HG02588 (cell line): ENCODE data around the gene TMPRSS9.
A peak's percentile ranks its signal among the peaks of the same experiment; 100 is the strongest.
"Not testable (repeated sequence)": the region's sequence is repeated elsewhere in the genome, so short reads cannot be mapped to it uniquely, and the experiment has no call there.

Experiments used
- ATAC-seq: cut with Tn5 transposase; IDR thresholded peaks from one replicate; pipeline ENCODE4 v1.9.1; 2021; ENCODE audit warnings: mild to moderate bottlenecking, moderate library complexity; ENCODE audit not compliant: unreplicated experiment

The TMPRSS9 gene

DNA sequence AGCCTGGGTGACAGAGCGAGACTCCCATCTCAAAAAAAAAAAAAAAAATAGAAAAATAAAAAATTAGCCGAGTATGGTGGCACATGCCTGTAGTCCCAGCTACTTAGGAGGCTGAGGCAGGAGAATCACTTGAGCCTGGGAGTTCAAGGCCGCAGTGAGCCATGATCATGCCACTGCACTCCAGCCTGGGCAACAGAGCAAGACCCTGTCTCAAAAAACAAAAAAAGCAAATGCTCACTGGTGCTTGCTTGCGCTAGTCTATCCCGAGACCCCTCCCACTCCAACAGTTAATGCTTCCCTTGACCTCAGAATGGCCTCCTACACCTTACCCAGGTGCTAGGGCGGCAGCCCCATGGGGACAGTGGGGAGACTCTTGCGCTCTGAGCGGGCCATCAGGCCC lies 57.4 kb downstream of the TMPRSS9 start:
- not testable (repeated sequence) for ATAC-seq

- no peak for ATAC-seq
Observed at GRCh38 chr19:2417881-2418406, 57.9 kb downstream of the TMPRSS9 start.

DNA sequence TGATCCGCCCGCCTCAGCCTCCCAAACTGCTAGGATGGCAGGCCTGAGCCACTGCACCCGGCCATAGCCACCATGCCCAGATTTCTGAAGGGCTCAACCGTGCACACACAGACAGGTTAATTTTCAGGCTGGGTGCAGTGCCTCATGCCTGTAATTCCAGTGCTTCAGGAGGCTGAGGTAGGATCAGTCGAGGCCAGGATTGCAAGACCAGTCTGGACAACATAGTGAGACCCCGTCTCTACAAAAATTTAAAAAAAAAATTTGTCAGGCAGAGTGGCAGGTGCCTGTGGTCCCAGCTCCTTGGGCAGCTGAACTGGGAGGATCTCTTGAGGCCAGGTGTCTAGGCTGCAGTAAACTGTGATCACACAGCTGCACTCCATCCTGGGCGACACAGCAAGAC lies 59.7 kb downstream of the TMPRSS9 start:
- ATAC-seq, result no peak

GRCh38 chr19:2420490-2420889 lies 60.4 kb downstream of the TMPRSS9 start:
- ATAC-seq, result no peak

GRCh38 chr19:2421581-2422306 lies 61.7 kb downstream of the TMPRSS9 start:
- ATAC-seq, result no peak

DNA sequence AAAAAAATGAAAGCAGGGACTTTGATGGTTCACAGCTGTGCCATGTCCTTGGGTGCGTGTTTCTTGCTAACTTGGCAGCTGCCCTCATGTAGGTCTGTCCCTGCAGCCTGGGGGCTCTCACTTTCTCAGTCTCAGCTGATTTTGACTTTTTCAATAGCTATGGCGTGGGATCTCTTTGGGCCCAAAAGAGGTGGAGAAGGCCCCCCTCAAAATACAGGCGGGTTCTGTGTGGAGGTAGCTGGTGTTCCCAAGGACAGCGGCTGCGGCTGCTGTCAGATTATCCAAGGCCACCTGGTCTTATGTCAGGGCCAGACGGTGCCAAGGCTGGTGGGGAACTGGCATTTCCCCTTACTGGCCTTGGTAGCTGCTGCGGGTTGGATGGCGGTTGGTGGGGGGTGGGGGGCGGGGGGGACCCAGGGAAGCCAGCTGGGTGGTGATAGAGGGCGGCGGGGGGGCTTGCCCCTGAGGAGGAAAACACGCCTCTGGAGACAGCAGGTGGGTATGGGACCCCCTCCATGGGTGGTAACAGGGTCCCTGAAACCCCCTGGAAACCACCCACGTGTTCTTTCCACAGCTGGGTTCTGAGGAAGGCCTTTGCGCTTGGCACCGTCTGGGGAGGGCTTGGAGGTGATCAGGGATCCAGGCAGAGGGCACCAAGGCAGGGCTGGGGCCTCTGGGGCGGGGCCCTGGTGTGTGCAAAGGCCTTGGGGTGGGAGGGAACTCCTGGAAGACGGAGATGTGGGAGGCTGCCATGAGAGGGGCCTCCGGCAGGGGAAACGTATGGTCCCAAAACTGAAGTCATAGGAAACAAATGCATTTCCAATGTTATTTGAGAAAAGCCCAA lies 63.2 kb downstream of the TMPRSS9 start:
- no peak for ATAC-seq

DNA sequence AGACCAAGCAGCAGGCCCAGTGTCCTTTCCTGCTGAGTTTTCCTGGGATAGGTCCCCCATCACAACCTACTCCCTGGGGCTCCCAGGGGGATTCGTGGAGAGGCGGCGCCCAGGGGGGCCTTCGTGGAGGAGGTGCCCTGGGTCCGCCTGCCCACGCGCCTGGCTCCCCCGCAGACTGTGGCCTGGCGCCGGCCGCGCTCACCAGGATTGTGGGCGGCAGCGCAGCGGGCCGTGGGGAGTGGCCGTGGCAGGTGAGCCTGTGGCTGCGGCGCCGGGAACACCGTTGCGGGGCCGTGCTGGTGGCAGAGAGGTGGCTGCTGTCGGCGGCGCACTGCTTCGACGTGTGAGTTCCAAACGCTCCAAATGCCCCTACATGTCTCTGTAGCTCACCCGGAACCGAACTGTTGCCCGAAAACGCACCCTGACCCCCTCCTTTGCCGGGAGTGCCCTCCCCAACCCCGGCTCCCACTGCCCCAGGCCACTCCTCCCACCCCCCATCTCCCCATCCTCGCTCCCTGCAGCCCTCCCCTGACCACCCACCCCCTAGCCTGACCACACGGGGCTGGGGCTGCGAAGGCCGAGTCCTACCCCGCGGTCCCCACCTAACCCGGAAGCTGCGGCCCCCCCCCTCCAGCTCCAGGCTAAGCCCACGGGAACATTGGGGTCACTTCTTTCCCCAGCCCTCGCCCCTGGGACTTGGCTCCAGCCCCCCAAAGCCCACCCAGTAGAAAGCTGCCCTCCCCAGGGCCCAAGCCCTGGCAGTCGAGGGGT lies 64.0 kb downstream of the TMPRSS9 start:
- no peak for ATAC-seq

DNA sequence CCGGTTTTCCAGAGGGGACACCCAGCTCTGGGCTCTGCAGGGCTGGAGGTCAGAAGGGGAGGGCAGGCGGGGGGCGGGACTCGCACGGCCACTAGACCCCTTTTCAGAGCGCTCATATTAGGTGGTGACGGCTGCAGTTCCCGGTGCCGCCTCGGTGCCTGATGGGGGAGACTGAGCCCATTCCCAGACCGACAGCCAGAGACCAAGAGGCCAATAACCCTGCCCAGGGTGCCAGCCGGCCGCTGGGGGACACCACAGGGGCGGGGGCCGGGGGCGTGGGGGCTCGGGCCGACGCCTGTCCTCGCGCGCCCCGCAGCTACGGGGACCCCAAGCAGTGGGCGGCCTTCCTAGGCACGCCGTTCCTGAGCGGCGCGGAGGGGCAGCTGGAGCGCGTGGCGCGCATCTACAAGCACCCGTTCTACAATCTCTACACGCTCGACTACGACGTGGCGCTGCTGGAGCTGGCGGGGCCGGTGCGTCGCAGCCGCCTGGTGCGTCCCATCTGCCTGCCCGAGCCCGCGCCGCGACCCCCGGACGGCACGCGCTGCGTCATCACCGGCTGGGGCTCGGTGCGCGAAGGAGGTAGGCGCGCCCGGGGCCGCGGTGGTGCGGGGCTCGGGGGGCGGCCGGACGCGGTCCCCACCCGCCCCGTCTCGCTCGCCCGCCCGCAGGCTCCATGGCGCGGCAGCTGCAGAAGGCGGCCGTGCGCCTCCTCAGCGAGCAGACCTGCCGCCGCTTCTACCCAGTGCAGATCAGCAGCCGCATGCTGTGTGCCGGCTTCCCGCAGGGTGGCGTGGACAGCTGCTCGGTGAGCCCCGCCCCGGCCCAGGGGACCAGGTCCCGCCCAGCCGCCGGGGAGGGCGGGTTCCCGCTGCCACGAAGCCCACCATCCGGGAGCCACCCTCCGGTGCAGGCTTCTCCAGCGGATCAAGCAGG lies 64.9 kb downstream of the TMPRSS9 start:
- ATAC-seq, result no peak

- ATAC-seq, result no peak
Observed at GRCh38 chr19:2425622-2426581, 65.8 kb downstream of the TMPRSS9 start.

DNA sequence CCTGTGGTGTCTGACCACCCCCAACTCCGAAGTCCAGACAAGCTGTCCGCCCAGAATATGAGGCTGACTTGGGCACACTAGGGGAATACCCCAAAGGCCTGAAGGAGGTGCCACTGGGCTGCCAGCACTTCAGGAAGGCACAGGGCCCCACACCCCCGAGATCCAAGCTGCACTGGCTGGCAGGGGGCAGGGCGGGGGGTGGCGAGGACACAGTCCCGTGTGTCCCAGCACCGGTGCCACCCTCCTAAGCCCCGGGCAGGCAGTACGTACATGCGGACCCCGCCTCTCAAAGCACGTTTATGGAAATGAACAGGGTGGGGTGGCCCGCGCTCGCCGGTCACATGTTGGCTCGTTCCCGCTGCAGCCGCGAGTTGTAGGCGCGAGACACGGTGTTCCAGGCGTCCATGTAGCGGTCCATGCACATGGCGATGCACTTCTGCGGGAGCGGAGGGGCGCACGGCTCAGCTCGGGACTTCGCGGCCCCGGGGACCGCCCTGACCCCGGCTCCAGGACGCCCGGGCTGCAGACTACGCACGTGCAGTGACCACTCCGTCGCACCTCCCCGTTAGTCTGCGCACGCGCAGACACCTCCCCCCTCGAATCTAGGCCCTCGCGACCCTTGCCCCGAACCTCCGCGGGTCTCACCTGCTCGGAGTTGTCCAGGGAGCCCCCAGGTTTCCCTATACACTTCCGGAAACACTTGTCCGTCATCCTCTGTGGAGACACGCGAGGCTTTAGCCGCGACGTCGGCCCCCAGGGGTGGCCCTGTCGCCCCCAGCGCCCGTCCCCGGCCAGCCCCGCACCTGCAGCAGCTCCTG lies 66.8 kb downstream of the TMPRSS9 start:
- peak; percentile 12 for ATAC-seq

GRCh38 chr19:2427429-2428320 lies 67.6 kb downstream of the TMPRSS9 start, which contains the start of gene TIMM13:
Gene TIMM13 (minus strand): TSS chr19:2427586. CDS start chr19:2427533, 53 bp downstream.
- ATAC-seq, result peak; percentile 74

GRCh38 chr19:2428321-2428690 lies 68.2 kb downstream of the TMPRSS9 start:
- ATAC-seq, result no peak

GRCh38 chr19:2428756-2429711 lies 69.0 kb downstream of the TMPRSS9 start:
- no peak for ATAC-seq

DNA sequence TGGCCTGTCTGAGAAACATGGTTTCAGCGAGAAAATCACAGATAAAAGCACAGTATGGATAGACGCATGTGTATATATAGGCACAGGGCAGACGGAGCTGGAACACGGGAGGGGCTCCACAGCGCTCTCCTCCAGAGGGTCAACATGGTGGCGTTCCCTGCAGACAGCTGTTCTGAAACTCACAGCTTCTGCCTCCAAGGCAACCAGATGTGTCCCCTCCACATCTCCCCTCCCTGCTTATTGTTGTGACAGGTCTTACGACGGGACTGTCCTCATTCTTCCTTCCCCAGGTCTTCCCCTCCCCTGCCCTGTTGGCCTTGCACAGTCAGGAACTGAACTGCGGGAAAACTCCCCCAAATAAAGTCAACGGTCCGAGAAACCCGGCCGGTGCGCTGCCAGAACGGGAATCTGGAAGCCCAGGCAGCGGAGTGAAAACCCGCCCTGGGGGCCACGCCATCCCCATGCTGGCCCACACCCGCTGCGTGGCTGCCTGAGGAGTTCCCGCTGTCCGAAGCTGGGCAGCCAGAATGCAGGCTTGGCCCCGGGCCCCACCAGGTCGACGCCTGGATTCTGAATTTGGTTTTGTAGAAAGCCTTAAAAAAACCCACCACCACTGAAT lies 70.0 kb downstream of the TMPRSS9 start:
- ATAC-seq, result no peak

- no peak for ATAC-seq
Observed at GRCh38 chr19:2431318-2432055, 71.4 kb downstream of the TMPRSS9 start.
